ENCODE results near the gene PNN.
"Not testable (repeated sequence)": the region's sequence is repeated elsewhere in the genome, so short reads cannot be mapped to it uniquely, and the experiment has no call there.

GRCh38 chr14:39207430-39207829, 32.4 kb downstream of the PNN start:
- not testable (repeated sequence) for TF ChIP-seq CTCF (optimal IDR thresholded peaks at IDR 0.05 in 1 of 3, IDR thresholded peaks at IDR 0.05 in 1 of 3, conservative IDR thresholded peaks at IDR 0.05 in 1 of 3; ENCODE audit: extremely low read depth in 1 of 3, insufficient read depth in 2 of 3, low read length in 3 of 3); EZH2 (IDR thresholded peaks at IDR 0.05; ENCODE audit: low read length)

All from keratinocyte (primary cell).